Measurements from ENCODE around the gene CEP131.

The CEP131 gene

GRCh38 chr17:81238815-81239713, 16.3 kb upstream of the CEP131 start, which contains the start of the genes NDUFAF8 and TEPSIN:
Gene NDUFAF8, plus strand, starts transcription at chr17:81239318. Its CDS starts 46 bp downstream, at chr17:81239364.
Gene TEPSIN, minus strand, starts transcription at chr17:81239055. Its CDS starts 22 bp downstream, at chr17:81239033.
- DNase-seq (ENCODE audit: low read depth), result peak; percentile 97
- H3K4me3 ChIP-seq (ENCODE audit: low read depth, low read length), result peak within 1 kb of the TSS; percentile 95
- TF ChIP-seq CTCF (IDR thresholded peaks at IDR 0.05; ENCODE audit: low read depth, low read length, missing control alignments), result no peak

- peak overlapping the region; percentile 95 for H3K4me3 ChIP-seq (ENCODE audit: low read depth, low read length)
- no peak for TF ChIP-seq CTCF (IDR thresholded peaks at IDR 0.05; ENCODE audit: low read depth, low read length, missing control alignments)
- DNase-seq (ENCODE audit: low read depth), result no peak
Observed at GRCh38 chr17:81238490-81238814, 15.7 kb upstream of the CEP131 start.

GRCh38 chr17:81237591-81238489, 15.1 kb upstream of the CEP131 start:
- peak overlapping the region; percentile 95 for H3K4me3 ChIP-seq (ENCODE audit: low read depth, low read length)
- DNase-seq (ENCODE audit: low read depth), result no peak
- no peak for TF ChIP-seq CTCF (IDR thresholded peaks at IDR 0.05; ENCODE audit: low read depth, low read length, missing control alignments)

GRCh38 chr17:81236784-81237183, 14.0 kb upstream of the CEP131 start:
- no peak for TF ChIP-seq CTCF (IDR thresholded peaks at IDR 0.05; ENCODE audit: low read depth, low read length, missing control alignments)
- no peak for DNase-seq (ENCODE audit: low read depth)
- no peak overlapping the region for H3K4me3 ChIP-seq (ENCODE audit: low read depth, low read length)

- no peak overlapping the region for H3K4me3 ChIP-seq (ENCODE audit: low read depth, low read length)
- no peak for DNase-seq (ENCODE audit: low read depth)
- no peak for TF ChIP-seq CTCF (IDR thresholded peaks at IDR 0.05; ENCODE audit: low read depth, low read length, missing control alignments)
Observed at GRCh38 chr17:81235822-81236740, 13.3 kb upstream of the CEP131 start.

Data from GM12864 (cell line).